Measurements from ENCODE around the gene VN1R5. TPM values are rescaled to one million over a fixed set of nuclear protein-coding genes. Genes with fewer than 3 reads are reported as not detected.

The VN1R5 gene
- total RNA-seq, 1 donor from 2014 or later = not detected

DNA sequence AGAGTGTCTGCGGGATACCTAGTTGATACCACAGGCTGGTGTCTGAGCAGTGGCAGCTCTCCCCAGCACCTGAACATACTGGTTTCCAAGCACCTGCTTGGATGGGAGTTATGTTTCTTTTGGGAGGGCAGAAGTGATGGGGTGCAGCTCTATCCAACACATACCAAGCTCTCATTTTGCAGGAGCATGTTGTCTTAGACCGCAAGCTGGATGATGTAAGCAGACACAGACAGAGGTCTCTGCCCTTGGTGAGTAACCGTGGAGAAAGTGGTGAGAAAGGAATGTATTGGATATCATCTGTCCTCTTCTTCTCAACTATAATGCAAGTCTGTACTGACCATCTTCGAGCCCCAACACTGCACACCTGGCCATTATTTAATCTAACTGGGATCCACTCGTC lies 38.4 kb downstream of the VN1R5 start:
- Histone ChIP-seq H3K9me3 (no peaks in the 10 kb centered on the region), H3K36me3 (peaks cover 0 to under 1% of the 10 kb centered on the region in 2 donors), H3K4me1 (no peaks in the 10 kb centered on the region)

GRCh38 chr1:247295274-247295684 lies 39.4 kb downstream of the VN1R5 start:
- H3K4me1 ChIP-seq = no peaks in the 10 kb centered on the region
- peaks cover 6 to 11% of the 10 kb centered on the region in 2 donors for H3K36me3 ChIP-seq
- H3K4me3 ChIP-seq = no peak overlapping the region
- no peak overlapping the region for H3K27ac ChIP-seq
- intact Hi-C loops (cut with DNase I) = no loop called here
- H3K27me3 ChIP-seq = no peaks in the 10 kb centered on the region
- TF ChIP-seq CTCF (IDR thresholded peaks at IDR 0.05) = no peak
- no peaks in the 10 kb centered on the region for H3K9me3 ChIP-seq
- no peak for DNase-seq (ENCODE audit: low spot score in 2 of 2)

More for the DNA sequence above, 38.4 kb downstream of the VN1R5 start:
- no peak overlapping the region for H3K27ac ChIP-seq
- no peak for TF ChIP-seq CTCF (IDR thresholded peaks at IDR 0.05)
- no peak overlapping the region for H3K4me3 ChIP-seq
- intact Hi-C loops (cut with DNase I) = no loop called here
- H3K27me3 ChIP-seq = no peaks in the 10 kb centered on the region
- no peak for DNase-seq (ENCODE audit: low spot score in 2 of 2)

DNA sequence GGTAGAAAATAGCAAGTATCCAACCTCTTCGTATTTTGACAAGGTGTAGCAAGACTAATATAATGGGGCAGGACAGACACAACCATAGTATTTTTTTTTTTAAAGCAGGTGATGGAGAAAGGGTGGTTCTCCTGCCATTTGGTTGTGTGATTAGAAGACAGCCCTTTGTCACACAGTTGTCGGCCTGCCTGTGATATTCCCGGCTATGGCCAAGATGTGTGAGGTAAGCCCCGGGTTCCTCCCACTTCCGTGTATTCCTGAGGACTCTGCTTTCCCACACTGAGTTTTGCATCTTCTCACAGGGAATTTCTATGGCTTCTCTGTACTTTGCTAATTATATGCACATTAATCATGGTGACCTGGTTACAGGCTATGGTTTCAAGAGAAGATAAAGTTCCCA lies 39.9 kb downstream of the VN1R5 start:
- Histone ChIP-seq H3K4me1 (no peaks in the 10 kb centered on the region), H3K27me3 (no peaks in the 10 kb centered on the region), H3K27ac (no peak overlapping the region), H3K36me3 (peaks cover 10 to 15% of the 10 kb centered on the region in 2 donors), H3K9me3 (no peaks in the 10 kb centered on the region), H3K4me3 (no peak overlapping the region)
- TF ChIP-seq CTCF (IDR thresholded peaks at IDR 0.05) = no peak
- DNase-seq (ENCODE audit: low spot score in 2 of 2) = no peak
- intact Hi-C loops (cut with DNase I) = no loop called here

DNA sequence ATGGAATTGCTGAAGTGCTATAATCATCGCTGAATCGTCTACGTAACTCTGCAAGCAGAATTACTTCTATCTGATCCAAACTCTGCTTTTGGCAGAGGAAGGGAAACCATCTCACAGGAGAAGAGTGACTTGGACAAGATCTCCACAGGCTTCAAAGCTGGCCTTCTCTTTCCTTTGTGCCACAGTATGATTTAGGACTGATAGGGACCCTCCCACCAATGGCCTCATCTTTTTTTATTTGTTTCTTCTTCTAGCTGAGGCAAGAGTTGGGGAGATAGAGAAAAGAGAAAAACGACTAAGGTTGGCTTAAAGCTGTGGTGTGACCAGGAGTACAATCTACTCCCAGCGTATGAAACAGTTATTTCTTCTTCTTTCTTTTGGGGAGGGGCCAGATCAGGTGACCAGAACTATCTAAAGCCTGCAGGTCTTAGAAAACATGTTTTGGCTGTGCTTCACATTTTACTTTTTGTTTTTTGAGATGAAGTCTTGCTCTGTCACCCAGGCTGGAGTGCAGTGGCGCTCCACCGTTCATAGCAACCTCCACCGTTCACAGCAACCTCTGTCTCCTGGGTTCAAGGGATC lies 40.8 kb downstream of the VN1R5 start:
- DNase-seq (ENCODE audit: low spot score in 2 of 2) = no peak
- H3K9me3 ChIP-seq = no peaks in the 10 kb centered on the region
- no peak for TF ChIP-seq CTCF (IDR thresholded peaks at IDR 0.05)
- intact Hi-C loops (cut with DNase I) = no loop called here
- H3K4me1 ChIP-seq = no peaks in the 10 kb centered on the region
- H3K4me3 ChIP-seq = no peak overlapping the region
- no peaks in the 10 kb centered on the region for H3K27me3 ChIP-seq
- H3K36me3 ChIP-seq = peaks cover 19 to 24% of the 10 kb centered on the region in 2 donors
- no peak overlapping the region for H3K27ac ChIP-seq

DNA sequence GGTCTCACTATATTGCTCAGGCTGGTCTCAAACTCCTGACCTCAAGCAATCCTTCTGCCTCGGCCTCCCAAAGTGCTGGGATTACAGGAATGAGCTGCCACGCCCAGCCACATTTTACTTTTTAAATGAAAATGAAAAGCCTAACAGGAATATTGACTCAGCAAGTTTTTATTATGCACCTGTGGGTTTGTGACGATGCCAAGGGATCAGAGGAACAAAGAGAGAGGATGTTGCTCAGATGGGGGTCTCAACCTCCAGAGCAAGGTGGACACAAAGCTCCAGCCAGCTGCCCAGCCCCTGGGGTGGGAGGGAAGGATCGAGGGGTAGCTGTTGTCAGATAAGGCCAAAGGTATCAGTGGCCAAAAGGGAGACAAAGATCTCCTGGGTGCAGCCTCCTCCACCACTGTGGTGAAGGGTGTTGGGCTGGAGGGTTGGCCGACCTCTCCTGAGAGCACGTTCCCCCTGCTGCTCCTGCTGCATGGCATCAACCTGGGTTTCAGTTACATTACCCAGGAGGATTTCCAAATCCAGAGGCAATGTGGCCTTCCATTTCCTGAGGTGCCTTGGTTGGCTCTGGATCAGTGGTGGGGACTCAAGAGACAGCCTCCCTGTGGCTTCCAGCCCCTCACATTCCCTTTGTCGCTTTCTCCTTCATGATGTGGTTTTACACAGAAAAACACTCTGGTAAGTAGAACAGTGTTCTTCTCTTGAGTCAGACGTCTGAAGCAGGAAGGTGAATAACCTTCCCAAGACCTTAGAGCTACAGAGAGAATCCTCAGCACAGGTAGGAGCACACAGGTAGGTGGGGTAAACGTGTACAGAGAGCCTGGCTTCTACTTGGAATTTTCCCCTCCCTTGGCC lies 41.6 kb downstream of the VN1R5 start:
- intact Hi-C loops (cut with DNase I) = no loop called here
- no peak overlapping the region for H3K4me3 ChIP-seq
- no peak for DNase-seq (ENCODE audit: low spot score in 2 of 2)
- H3K36me3 ChIP-seq = peaks cover 25 to 30% of the 10 kb centered on the region in 2 donors
- H3K27me3 ChIP-seq = no peaks in the 10 kb centered on the region
- no peaks in the 10 kb centered on the region for H3K4me1 ChIP-seq
- H3K9me3 ChIP-seq = no peaks in the 10 kb centered on the region
- no peak overlapping the region for H3K27ac ChIP-seq
- no peak for TF ChIP-seq CTCF (IDR thresholded peaks at IDR 0.05)

Data from ascending aorta (tissue), 2 donors.